OCI-LY7 (cell line): Measurements from ENCODE around the gene PRKN.

Experiments
- CTCF ChIP-seq: fragments of 200-600 bp; sonication (generic); conservative IDR thresholded peaks from 2 replicates; pipeline ENCODE4 v1.5.1; 2014; ENCODE audit warnings: mild to moderate bottlenecking, antibody characterized with exemption, low read length, moderate library complexity, mixed read lengths
- EZH2phosphoT487 ChIP-seq: fragments of 200-600 bp; sonication (generic); IDR thresholded peaks from 2 replicates; pipeline ENCODE4 v1.6.1; 2018; ENCODE audit warnings: low read depth, borderline replicate concordance, mild to moderate bottlenecking, mixed run types, antibody characterized with exemption, low read length, moderate library complexity, mixed read lengths

- TF ChIP-seq CTCF = no peak
- TF ChIP-seq EZH2phosphoT487 = no peak
These were observed 1016.9 kb downstream of the PRKN start for GRCh38 chr6:161710698-161711097.
